ENCODE results near the gene ZNF668. TPM values are rescaled to one million over a fixed set of nuclear protein-coding genes. Genes with fewer than 3 reads are reported as not detected.

The ZNF668 gene
- total RNA-seq, 1 experiment from 2014 or later, result 7.7 TPM

DNA sequence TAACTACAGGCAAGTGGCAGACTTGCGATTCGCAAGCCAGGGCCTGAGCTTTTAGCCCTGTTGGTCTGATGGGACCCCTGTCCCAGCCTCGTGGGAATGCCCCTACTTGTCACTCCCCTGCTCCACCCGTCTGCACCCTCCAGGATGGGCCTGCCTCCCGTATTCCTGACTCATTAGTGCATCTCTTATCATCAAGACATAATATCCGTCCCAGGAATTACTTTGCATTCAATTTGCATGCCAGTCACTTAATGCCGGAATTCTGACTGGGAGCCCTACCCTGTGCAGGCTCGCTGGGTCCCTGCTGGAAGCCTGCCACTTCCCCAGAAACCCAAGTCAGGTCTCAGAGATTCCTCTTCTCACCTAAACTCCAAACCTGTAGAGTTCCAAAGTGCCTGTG is 11.4 kb upstream of the ZNF668 start:
- H2AFZ ChIP-seq (ENCODE audit: low read length), result no peak overlapping the region
- no peak overlapping the region for H3K4me2 ChIP-seq (ENCODE audit: low read depth, low read length, poor library complexity, severe bottlenecking)
- H3K9me2 ChIP-seq (replicated peaks; ENCODE audit: insufficient read depth, low read length), result no peaks in the 10 kb centered on the region
- H3K4me1 ChIP-seq (ENCODE audit: low read length), result peaks cover 12% of the 10 kb centered on the region
- no peak overlapping the region for H3K27ac ChIP-seq (ENCODE audit: low read length)
- H3K9ac ChIP-seq (ENCODE audit: low read length), result no peak overlapping the region
- H4K20me1 ChIP-seq (ENCODE audit: insufficient read depth, low read depth, low read length), result no peaks in the 10 kb centered on the region; the same call in 1 of the 2 replicates
- no peaks in the 10 kb centered on the region for H3K36me3 ChIP-seq (ENCODE audit: insufficient read depth, low read length)
- no peaks in the 10 kb centered on the region for H3K27me3 ChIP-seq (ENCODE audit: low read length)
- H3K4me3 ChIP-seq (ENCODE audit: low read length), result no peak overlapping the region
- 0 out of 2 replicates have a peak, but pooled peaks cover under 1% of the 10 kb centered on the region for H3K79me2 ChIP-seq (ENCODE audit: low read length)
- no peak for DNase-seq
- H3K9me3 ChIP-seq (ENCODE audit: low read length), result no peaks in the 10 kb centered on the region

DNA sequence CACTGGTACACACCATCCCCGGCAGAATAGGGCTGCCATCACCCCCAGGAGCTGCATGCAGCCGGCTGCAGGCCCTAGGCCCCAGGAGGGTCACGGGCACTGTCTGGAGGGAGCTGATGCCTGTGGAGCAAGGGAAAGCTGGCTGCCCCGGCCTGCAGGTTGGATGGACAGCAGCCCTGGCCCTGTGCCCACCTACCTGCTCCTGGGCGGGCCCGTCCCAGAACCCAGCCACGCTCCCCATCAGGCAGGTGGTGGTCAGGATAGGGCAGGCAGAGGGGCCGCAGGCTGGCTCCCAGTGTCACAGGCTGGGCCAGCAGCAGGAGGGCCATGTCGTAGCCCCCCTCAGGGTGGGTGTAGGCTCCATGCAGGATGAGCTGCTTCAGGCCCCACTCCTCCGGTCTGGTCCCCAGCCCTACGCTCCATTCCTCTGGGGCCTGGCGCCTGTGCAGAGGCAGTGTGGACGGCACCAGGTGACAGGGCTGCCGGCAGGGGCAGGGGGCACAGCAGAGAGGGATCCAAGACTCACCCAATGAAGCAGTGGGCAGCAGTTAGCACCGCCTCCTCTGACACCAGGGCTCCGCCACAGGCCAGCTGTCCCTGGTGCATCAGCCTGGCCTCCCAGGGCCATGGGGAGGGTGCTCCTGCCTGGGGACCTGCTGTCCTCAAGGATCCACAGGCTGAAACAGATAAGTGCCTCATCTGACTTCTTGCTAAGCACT is 10.7 kb upstream of the ZNF668 start:
- Histone ChIP-seq H3K9me3 (ENCODE audit: low read length) (no peaks in the 10 kb centered on the region), H3K9ac (ENCODE audit: low read length) (no peak overlapping the region), H3K27ac (ENCODE audit: low read length) (no peak overlapping the region), H3K27me3 (ENCODE audit: low read length) (no peaks in the 10 kb centered on the region), H2AFZ (ENCODE audit: low read length) (no peak overlapping the region), H3K4me3 (ENCODE audit: low read length) (no peak overlapping the region), H3K9me2 (replicated peaks; ENCODE audit: insufficient read depth, low read length) (no peaks in the 10 kb centered on the region), H3K4me1 (ENCODE audit: low read length) (peaks cover 12% of the 10 kb centered on the region), H4K20me1 (ENCODE audit: insufficient read depth, low read depth, low read length) (no peaks in the 10 kb centered on the region; the same call in 1 of the 2 replicates), H3K36me3 (ENCODE audit: insufficient read depth, low read length) (no peaks in the 10 kb centered on the region), H3K79me2 (ENCODE audit: low read length) (no peaks in the 10 kb centered on the region), H3K4me2 (ENCODE audit: low read depth, low read length, poor library complexity, severe bottlenecking) (no peak overlapping the region)
- DNase-seq, result peak; percentile 39

DNA sequence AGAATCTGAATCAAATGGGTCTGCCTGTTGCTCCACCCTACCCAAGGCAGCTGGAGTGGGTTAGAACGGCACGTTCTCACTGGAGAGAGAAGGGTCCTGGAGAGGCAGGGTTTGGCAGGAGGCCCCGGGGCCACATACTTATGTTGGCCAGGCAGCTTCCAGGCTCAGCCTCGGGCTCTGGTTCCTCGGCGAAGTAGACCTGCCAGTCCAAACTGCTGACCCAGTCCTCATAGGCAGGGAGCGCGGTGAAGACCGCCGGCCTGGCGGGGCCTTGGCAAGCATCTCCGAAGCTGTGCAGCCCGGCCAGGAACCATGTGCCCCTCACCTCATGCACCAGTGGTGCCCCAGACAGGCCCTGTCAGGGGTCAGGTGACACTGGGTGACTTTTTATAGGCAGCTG is 9.9 kb upstream of the ZNF668 start:
- no peak overlapping the region for H2AFZ ChIP-seq (ENCODE audit: low read length)
- H4K20me1 ChIP-seq (ENCODE audit: insufficient read depth, low read depth, low read length), result no peaks in the 10 kb centered on the region; the same call in 1 of the 2 replicates
- H3K79me2 ChIP-seq (ENCODE audit: low read length), result 0 out of 2 replicates have a peak, but pooled peaks cover 2% of the 10 kb centered on the region
- H3K9me3 ChIP-seq (ENCODE audit: low read length), result no peaks in the 10 kb centered on the region
- H3K4me3 ChIP-seq (ENCODE audit: low read length), result no peak overlapping the region
- H3K9ac ChIP-seq (ENCODE audit: low read length), result no peak overlapping the region
- no peaks in the 10 kb centered on the region for H3K27me3 ChIP-seq (ENCODE audit: low read length)
- no peak overlapping the region for H3K27ac ChIP-seq (ENCODE audit: low read length)
- H3K4me2 ChIP-seq (ENCODE audit: low read depth, low read length, poor library complexity, severe bottlenecking), result no peak overlapping the region
- peaks cover 12% of the 10 kb centered on the region for H3K4me1 ChIP-seq (ENCODE audit: low read length)
- no peaks in the 10 kb centered on the region for H3K36me3 ChIP-seq (ENCODE audit: insufficient read depth, low read length)
- H3K9me2 ChIP-seq (replicated peaks; ENCODE audit: insufficient read depth, low read length), result no peaks in the 10 kb centered on the region
- peak; percentile 36 for DNase-seq

DNA sequence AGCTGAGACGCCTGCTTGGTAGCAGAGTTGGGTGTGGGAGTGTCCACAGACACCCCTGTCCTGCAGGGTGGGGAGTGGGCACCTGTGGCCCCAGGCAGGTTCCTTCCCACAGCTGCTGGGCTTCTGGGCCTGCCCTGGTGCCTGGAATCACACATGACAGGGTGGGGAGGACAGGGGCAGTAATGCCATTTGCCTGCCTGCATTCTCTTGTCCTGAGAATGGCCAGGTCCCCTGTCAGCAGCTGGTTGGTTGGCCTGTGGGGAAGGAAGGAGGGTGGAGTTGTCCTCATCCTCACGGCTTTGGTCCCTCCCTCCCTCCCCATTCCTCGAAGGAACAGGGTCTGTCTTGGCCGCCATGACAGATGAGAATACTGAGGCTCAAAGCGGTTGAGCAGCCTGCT is 9.5 kb upstream of the ZNF668 start:
- no peak overlapping the region for H3K4me3 ChIP-seq (ENCODE audit: low read length)
- H3K79me2 ChIP-seq (ENCODE audit: low read length), result 0 out of 2 replicates have a peak, but pooled peaks cover 2% of the 10 kb centered on the region
- no peak overlapping the region for H3K4me2 ChIP-seq (ENCODE audit: low read depth, low read length, poor library complexity, severe bottlenecking)
- H3K27me3 ChIP-seq (ENCODE audit: low read length), result no peaks in the 10 kb centered on the region
- no peak overlapping the region for H2AFZ ChIP-seq (ENCODE audit: low read length)
- H3K9ac ChIP-seq (ENCODE audit: low read length), result no peak overlapping the region
- H3K9me2 ChIP-seq (replicated peaks; ENCODE audit: insufficient read depth, low read length), result no peaks in the 10 kb centered on the region
- H3K36me3 ChIP-seq (ENCODE audit: insufficient read depth, low read length), result no peaks in the 10 kb centered on the region
- H3K4me1 ChIP-seq (ENCODE audit: low read length), result peaks cover 12% of the 10 kb centered on the region
- no peaks in the 10 kb centered on the region; the same call in 1 of the 2 replicates for H4K20me1 ChIP-seq (ENCODE audit: insufficient read depth, low read depth, low read length)
- H3K27ac ChIP-seq (ENCODE audit: low read length), result no peak overlapping the region
- no peaks in the 10 kb centered on the region for H3K9me3 ChIP-seq (ENCODE audit: low read length)
- DNase-seq, result no peak

DNA sequence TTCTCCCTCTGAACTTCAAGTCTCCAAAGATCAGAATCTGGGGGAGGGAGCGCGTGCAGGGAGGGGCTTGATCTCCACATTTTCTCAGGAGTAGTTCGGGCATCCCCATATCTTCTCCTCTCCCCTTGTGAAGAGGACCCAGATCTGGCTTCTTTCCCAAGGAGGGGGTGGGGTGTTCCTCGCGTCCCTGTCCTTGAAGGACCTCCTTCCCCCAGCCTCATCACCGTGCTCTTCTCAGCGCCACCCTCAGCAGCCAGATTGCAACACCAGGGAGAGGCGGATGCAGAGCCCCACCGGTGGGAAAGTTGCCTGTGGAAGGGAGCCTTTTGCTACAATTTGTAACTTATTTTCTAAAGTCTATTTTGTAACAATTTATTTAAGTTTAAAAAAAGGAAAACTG is 9.0 kb upstream of the ZNF668 start:
- H3K9me2 ChIP-seq (replicated peaks; ENCODE audit: insufficient read depth, low read length), result no peaks in the 10 kb centered on the region
- peaks cover 12% of the 10 kb centered on the region for H3K4me1 ChIP-seq (ENCODE audit: low read length)
- no peaks in the 10 kb centered on the region for H3K36me3 ChIP-seq (ENCODE audit: insufficient read depth, low read length)
- no peak overlapping the region for H3K9ac ChIP-seq (ENCODE audit: low read length)
- H4K20me1 ChIP-seq (ENCODE audit: insufficient read depth, low read depth, low read length), result no peaks in the 10 kb centered on the region; the same call in 1 of the 2 replicates
- 0 out of 2 replicates have a peak, but pooled peaks cover 3% of the 10 kb centered on the region for H3K79me2 ChIP-seq (ENCODE audit: low read length)
- H3K4me3 ChIP-seq (ENCODE audit: low read length), result no peak overlapping the region
- H3K27me3 ChIP-seq (ENCODE audit: low read length), result no peaks in the 10 kb centered on the region
- peak; percentile 39 for DNase-seq
- H2AFZ ChIP-seq (ENCODE audit: low read length), result no peak overlapping the region
- H3K4me2 ChIP-seq (ENCODE audit: low read depth, low read length, poor library complexity, severe bottlenecking), result no peak overlapping the region
- H3K9me3 ChIP-seq (ENCODE audit: low read length), result no peaks in the 10 kb centered on the region
- H3K27ac ChIP-seq (ENCODE audit: low read length), result no peak overlapping the region

DNA sequence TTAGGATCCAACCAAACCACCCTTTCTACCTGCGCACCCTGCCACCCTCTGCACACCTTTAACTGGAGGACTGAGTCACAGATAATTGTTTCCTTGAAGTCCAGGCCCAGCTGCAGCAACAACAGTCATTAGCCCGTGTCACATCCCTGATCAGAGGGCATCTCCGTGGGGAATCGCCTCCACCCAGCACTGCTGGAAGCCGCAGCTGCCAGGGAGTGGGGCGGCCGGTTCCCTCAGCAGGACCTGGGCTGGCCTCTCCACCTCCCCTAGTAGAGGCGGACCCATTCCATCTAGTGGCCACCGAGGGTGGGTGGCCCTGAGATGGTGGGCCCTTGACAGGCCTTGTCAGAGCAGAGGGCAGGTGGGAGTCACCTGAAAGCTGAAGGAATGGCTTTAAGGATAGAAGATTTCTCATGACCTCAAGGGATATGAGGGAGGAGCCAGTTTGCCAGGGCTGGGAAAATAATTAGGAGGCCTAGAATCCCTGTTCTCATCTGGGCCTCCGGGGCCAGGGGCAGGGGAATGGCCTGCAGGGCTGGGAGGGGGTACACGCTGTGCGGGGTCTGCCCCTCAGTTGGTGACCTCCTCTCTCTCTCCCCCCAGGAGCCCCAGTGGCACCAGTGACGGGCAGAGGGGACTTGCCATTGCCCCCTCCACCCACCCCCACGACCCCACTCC is 8.5 kb upstream of the ZNF668 start:
- no peak overlapping the region for H3K4me2 ChIP-seq (ENCODE audit: low read depth, low read length, poor library complexity, severe bottlenecking)
- no peak overlapping the region for H2AFZ ChIP-seq (ENCODE audit: low read length)
- H3K27ac ChIP-seq (ENCODE audit: low read length), result no peak overlapping the region
- H3K9ac ChIP-seq (ENCODE audit: low read length), result no peak overlapping the region
- peak; percentile 29 for DNase-seq
- no peaks in the 10 kb centered on the region for H3K9me3 ChIP-seq (ENCODE audit: low read length)
- H3K36me3 ChIP-seq (ENCODE audit: insufficient read depth, low read length), result no peaks in the 10 kb centered on the region
- no peaks in the 10 kb centered on the region; the same call in 1 of the 2 replicates for H4K20me1 ChIP-seq (ENCODE audit: insufficient read depth, low read depth, low read length)
- H3K27me3 ChIP-seq (ENCODE audit: low read length), result no peaks in the 10 kb centered on the region
- peaks cover 8% of the 10 kb centered on the region; the same call in 1 of the 2 replicates for H3K79me2 ChIP-seq (ENCODE audit: low read length)
- no peak overlapping the region for H3K4me3 ChIP-seq (ENCODE audit: low read length)
- no peaks in the 10 kb centered on the region for H3K9me2 ChIP-seq (replicated peaks; ENCODE audit: insufficient read depth, low read length)
- peaks cover 12% of the 10 kb centered on the region for H3K4me1 ChIP-seq (ENCODE audit: low read length)

DNA sequence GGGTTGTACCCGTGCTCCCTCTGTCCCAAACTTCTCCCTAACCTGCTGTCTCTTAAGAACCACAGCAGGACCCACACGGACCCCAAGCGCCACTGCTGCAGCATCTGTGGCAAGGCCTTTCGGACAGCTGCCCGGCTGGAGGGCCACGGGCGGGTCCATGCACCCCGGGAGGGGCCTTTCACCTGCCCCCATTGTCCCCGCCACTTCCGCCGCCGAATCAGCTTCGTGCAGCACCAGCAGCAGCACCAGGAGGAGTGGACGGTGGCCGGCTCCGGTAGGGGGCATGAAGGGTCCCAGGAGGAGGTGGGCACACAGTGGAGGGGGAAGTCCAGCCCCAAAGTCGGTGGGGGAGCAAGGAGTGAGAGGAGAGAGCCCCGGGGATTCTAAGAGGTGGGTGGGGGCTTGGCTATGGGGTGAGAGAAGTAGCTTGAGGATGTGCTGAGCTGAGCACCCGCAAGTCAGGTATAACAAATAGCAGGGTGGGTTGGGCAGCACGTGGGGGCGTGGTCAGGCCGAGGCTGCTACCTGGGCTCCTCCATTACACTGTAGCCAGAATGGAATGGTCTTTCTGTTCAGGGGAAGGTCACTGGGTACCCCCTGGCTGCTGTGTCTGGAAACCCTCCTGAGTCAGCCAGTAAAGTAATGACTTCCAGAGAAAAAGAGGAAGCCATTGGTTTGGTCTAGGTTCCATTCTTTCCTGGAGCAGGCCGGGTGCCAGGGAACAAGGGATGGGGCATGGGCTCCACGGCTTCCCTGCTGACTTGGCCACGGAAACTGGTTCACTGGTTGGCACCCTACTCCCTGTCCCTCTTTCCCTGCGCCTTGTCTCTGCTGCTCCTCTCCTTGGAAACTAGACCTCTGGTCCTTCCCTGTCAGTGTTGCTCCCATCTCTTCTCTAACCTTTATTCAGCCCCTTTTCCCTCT is 7.7 kb upstream of the ZNF668 start:
- H3K79me2 ChIP-seq (ENCODE audit: low read length), result peaks cover 16% of the 10 kb centered on the region
- no peak for DNase-seq
- H4K20me1 ChIP-seq (ENCODE audit: insufficient read depth, low read depth, low read length), result no peaks in the 10 kb centered on the region; the same call in 1 of the 2 replicates
- no peak overlapping the region for H3K4me2 ChIP-seq (ENCODE audit: low read depth, low read length, poor library complexity, severe bottlenecking)
- H3K27ac ChIP-seq (ENCODE audit: low read length), result no peak overlapping the region
- H3K4me1 ChIP-seq (ENCODE audit: low read length), result peaks cover 12% of the 10 kb centered on the region
- H3K9me2 ChIP-seq (replicated peaks; ENCODE audit: insufficient read depth, low read length), result no peaks in the 10 kb centered on the region
- H3K4me3 ChIP-seq (ENCODE audit: low read length), result no peak overlapping the region
- no peak overlapping the region for H3K9ac ChIP-seq (ENCODE audit: low read length)
- H3K36me3 ChIP-seq (ENCODE audit: insufficient read depth, low read length), result 0 out of 2 replicates have a peak, but pooled peaks cover 3% of the 10 kb centered on the region
- no peaks in the 10 kb centered on the region for H3K9me3 ChIP-seq (ENCODE audit: low read length)
- no peaks in the 10 kb centered on the region for H3K27me3 ChIP-seq (ENCODE audit: low read length)
- H2AFZ ChIP-seq (ENCODE audit: low read length), result no peak overlapping the region

Measured in Karpas-422 (cell line).